HepG2 (cell line): ENCODE measurements around the gene SLC12A3. TPM values are rescaled to one million over a fixed set of nuclear protein-coding genes. Genes with fewer than 3 reads are reported as not detected.

Experiments
- AGO2 ChIP-seq: fragments of 200-400 bp; formaldehyde crosslinking; optimal IDR thresholded peaks from 2 replicates; pipeline ENCODE3; 2017; ENCODE audit warnings: mild to moderate bottlenecking, low read depth, low read length, moderate library complexity
- CEBPZ ChIP-seq: IDR thresholded peaks from 2 replicates; pipeline ENCODE4 v1.6.1; 2012; ENCODE audit warnings: low read length, improper control_type of control experiment
- CENPX ChIP-seq: sonication (generic); formaldehyde crosslinking; IDR thresholded peaks from 2 replicates; pipeline ENCODE4 v1.9.0; 2021; ENCODE audit warnings: mild to moderate bottlenecking, missing genetic modification reagents, moderate library complexity
- CHD4 ChIP-seq: fragments of 200-600 bp; sonication (generic); IDR thresholded peaks from 2 replicates; pipeline ENCODE4 v1.7.0; 2017; ENCODE audit warnings: mild to moderate bottlenecking, low read length, borderline replicate concordance
- RCOR2 ChIP-seq: IDR thresholded peaks from 2 replicates; pipeline ENCODE4 v1.6.1; 2016; ENCODE audit warnings: missing biosample characterization, missing genetic modification reagents
- RELA ChIP-seq: sonication (generic); formaldehyde crosslinking; IDR thresholded peaks from 2 replicates; pipeline ENCODE4 v1.4.0; 2020; ENCODE audit warnings: missing genetic modification reagents
- SP4 ChIP-seq: sonication (generic); formaldehyde crosslinking; IDR thresholded peaks from 2 replicates; pipeline ENCODE4 v1.8.1; 2023; ENCODE audit warnings: mild to moderate bottlenecking, missing genetic modification reagents
- SSRP1 ChIP-seq: IDR thresholded peaks from 2 replicates; pipeline ENCODE4 v1.6.1; 2016; ENCODE audit warnings: control low read depth
- TCF7L2 ChIP-seq: IDR thresholded peaks from 2 replicates; pipeline ENCODE4 v1.6.1; 2011; ENCODE audit warnings: mild to moderate bottlenecking, low read depth, low read length, moderate library complexity
- TIGD3 ChIP-seq: sonication (generic); formaldehyde crosslinking; IDR thresholded peaks from 2 replicates; pipeline ENCODE4 v1.5.1; 2020; ENCODE audit warnings: mild to moderate bottlenecking, missing genetic modification reagents, borderline replicate concordance
- ZBTB21 ChIP-seq: sonication (generic); formaldehyde crosslinking; IDR thresholded peaks from 2 replicates; pipeline ENCODE4 v1.4.0; 2020; ENCODE audit warnings: missing genetic modification reagents
- ZBTB34 ChIP-seq: sonication (generic); formaldehyde crosslinking; IDR thresholded peaks from 2 replicates; pipeline ENCODE4 v1.8.0; 2022; ENCODE audit warnings: mild to moderate bottlenecking, missing genetic modification reagents
- ZC3H13 ChIP-seq: sonication (generic); formaldehyde crosslinking; IDR thresholded peaks from 2 replicates; pipeline ENCODE4 v1.8.1; 2023; ENCODE audit warnings: mild to moderate bottlenecking, missing genetic modification reagents, moderate library complexity
- ZKSCAN1 ChIP-seq: fragments of 150-350 bp; IDR thresholded peaks from 2 replicates; pipeline ENCODE4 v1.6.1; 2014; ENCODE audit warnings: low read length
- ZNF136 ChIP-seq: sonication (generic); formaldehyde crosslinking; IDR thresholded peaks from 2 replicates; pipeline ENCODE4 v1.8.1; 2022; ENCODE audit warnings: low read depth, mild to moderate bottlenecking, moderate library complexity, missing genetic modification reagents
- ZNF17 ChIP-seq: sonication (generic); formaldehyde crosslinking; IDR thresholded peaks from 2 replicates; pipeline ENCODE4 v1.5.0; 2020; ENCODE audit warnings: mild to moderate bottlenecking, missing genetic modification reagents
- ZNF180 ChIP-seq: sonication (generic); formaldehyde crosslinking; IDR thresholded peaks from 2 replicates; pipeline ENCODE4 v1.4.0; 2020; ENCODE audit warnings: low read depth, missing genetic modification reagents, borderline replicate concordance
- ZNF326 ChIP-seq: sonication (generic); formaldehyde crosslinking; IDR thresholded peaks from 2 replicates; pipeline ENCODE4 v1.4.0; 2020; ENCODE audit warnings: missing genetic modification reagents, borderline replicate concordance
- ZNF597 ChIP-seq: sonication (generic); formaldehyde crosslinking; IDR thresholded peaks from 2 replicates; pipeline ENCODE4 v1.5.0; 2020; ENCODE audit warnings: missing genetic modification reagents
- ZNF639 ChIP-seq: conservative IDR thresholded peaks from 2 replicates; pipeline ENCODE4 v1.6.1; 2018; ENCODE audit warnings: missing genetic modification reagents
- ZNF761 ChIP-seq: sonication (generic); formaldehyde crosslinking; conservative IDR thresholded peaks from 2 replicates; pipeline ENCODE4 v1.4.0; 2020; ENCODE audit warnings: mild to moderate bottlenecking, missing genetic modification reagents
- ZNF878 ChIP-seq: sonication (generic); formaldehyde crosslinking; IDR thresholded peaks from 2 replicates; pipeline ENCODE4 v1.8.1; 2023; ENCODE audit warnings: mild to moderate bottlenecking, missing genetic modification reagents, moderate library complexity
- polyA plus RNA-seq, 8 experiments: library from polyadenylated mRNA; depleted of rRNA in 3 of 8; stranded (reverse) in 7 of 8; unstranded in 1 of 8; fragments of >200 nt; fragmentation: Illumina TruSeq in 4 of 8; extraction: Trizol in 4 of 8; gene quantifications; 2 replicates each; pipeline versions ENCODE4 v1.2.1 to v1.2.3, GENCODE V29; 2011 to 2016; ENCODE audit warnings: low read depth in 4 of 8, missing spikeins in 1 of 8, mixed read lengths in 1 of 8; ENCODE audit not compliant: insufficient read depth in 1 of 8
- total RNA-seq, 5 experiments: library from RNA; depleted of rRNA; stranded (reverse); fragments of >200 nt; fragmentation: Illumina TruSeq; extraction: Trizol; gene quantifications; 2 replicates each; pipeline ENCODE4 v1.2.3, GENCODE V29; 2016; ENCODE audit warnings: low read depth in 1 of 5

Gene SLC12A3
- total and polyA plus RNA-seq, 2 of the 13 experiments (the other 11 are each of a cell fraction or from before 2014, with no cell fraction given), result 6.2 TPM; not detected in 1

- no peak for TF ChIP-seq ZNF639
- TF ChIP-seq ZBTB21 (CRISPR knock-in tag), result no peak
- TF ChIP-seq AGO2, result peak; percentile 53
- no peak for TF ChIP-seq ZNF878 (CRISPR knock-in tag)
- no peak for TF ChIP-seq CEBPZ
- no peak for TF ChIP-seq CHD4
- no peak for TF ChIP-seq TIGD3
- no peak for TF ChIP-seq ZNF326 (CRISPR knock-in tag)
- TF ChIP-seq RELA (CRISPR knock-in tag), result no peak
- no peak for TF ChIP-seq ZNF180 (CRISPR knock-in tag)
- TF ChIP-seq TCF7L2, result no peak
- no peak for TF ChIP-seq ZNF136
- TF ChIP-seq ZBTB34 (CRISPR knock-in tag), result no peak
- no peak for TF ChIP-seq ZKSCAN1
- TF ChIP-seq ZNF761, result no peak
- TF ChIP-seq ZNF17, result no peak
- no peak for TF ChIP-seq CENPX (CRISPR knock-in tag)
- TF ChIP-seq ZNF597 (CRISPR knock-in tag), result no peak
- TF ChIP-seq ZC3H13 (CRISPR knock-in tag), result no peak
- TF ChIP-seq SSRP1 (CRISPR knock-in tag), result peak; percentile 48; the same call in 1 of the 2 replicates
- no peak for TF ChIP-seq RCOR2
- no peak for TF ChIP-seq SP4 (CRISPR knock-in tag)
Observed at GRCh38 chr16:56944954-56945839, 80.2 kb downstream of the SLC12A3 start (continued).
